Upper lobe of left lung (tissue), 6 donors: ENCODE measurements around the gene CREG1. TPM values are rescaled to one million over a fixed set of nuclear protein-coding genes. Genes with fewer than 3 reads are reported as not detected.

Experiments used
- ATAC-seq, 2 donors: fragments of 200-7000 bp; cut with Tn5 transposase; one replicate each; pipeline ENCODE4 v1.9.1; 2022; ENCODE audit warnings: mild to moderate bottlenecking in 2 of 2, moderate library complexity in 2 of 2; ENCODE audit not compliant: low FRiP score in 2 of 2
- DNase-seq, 2 donors: peaks; one replicate each; pipeline ENCODE4 v3.0.0-alpha.2; 2019 to 2020
- H3K27ac ChIP-seq, 4 donors: fragments of 200-600 bp; sonication (generic); one replicate each; pipeline ENCODE4 v1.5.1; 2016 to 2019
- H3K27me3 ChIP-seq, 4 donors: fragments of 200-600 bp; sonication (generic); one replicate each; pipeline ENCODE4 v1.5.1; 2017 to 2019
- H3K36me3 ChIP-seq, 4 donors: fragments of 200-600 bp; sonication (generic); one replicate each; pipeline ENCODE4 v1.5.1; 2016 to 2019
- H3K4me1 ChIP-seq, 4 donors: fragments of 200-600 bp; sonication (generic); one replicate each; pipeline ENCODE4 v1.5.1; 2018 to 2019
- H3K4me3 ChIP-seq, 4 donors: fragments of 200-600 bp; sonication (generic); one replicate each; pipeline ENCODE4 v1.5.1; 2017 to 2019; ENCODE audit warnings: mild to moderate bottlenecking in 2 of 4, moderate library complexity in 1 of 4
- H3K9me3 ChIP-seq, 4 donors: fragments of 200-600 bp; sonication (generic); one replicate each; pipeline ENCODE4 v1.5.1; 2018 to 2019
- EP300 ChIP-seq, 4 donors: sonication (generic); formaldehyde crosslinking; IDR thresholded peaks; one replicate each; pipeline ENCODE4 v1.5.1; 2017; ENCODE audit warnings: antibody characterized with exemption in 4 of 4, control low read depth in 2 of 4
- POLR2A ChIP-seq, 4 donors: fragments of 450-650 bp; IDR thresholded peaks; one replicate each; pipeline ENCODE4 v1.5.1; 2016 to 2017; ENCODE audit warnings: antibody characterized with exemption in 4 of 4, mild to moderate bottlenecking in 2 of 4
- POLR2AphosphoS5 ChIP-seq, 2 donors: sonication (generic); formaldehyde crosslinking; IDR thresholded peaks; one replicate each; pipeline ENCODE4 v1.5.1; 2017; ENCODE audit warnings: antibody characterized with exemption in 2 of 2
- WGBS, 2 donors: methylation state at CpG; one replicate each; pipeline ENCODE4 v1.1.5; 2017 to 2018; 5-methylcytosine and 5-hydroxymethylcytosine counted together
- total RNA-seq, 6 donors: library from RNA; depleted of rRNA in 4 of 6; stranded (reverse); fragments of >200 nt in 4 of 6; gene quantifications; one replicate each; pipeline versions ENCODE4 v1.1.0 to v1.2.1, GENCODE V29; 2016 to 2021
- TF ChIP-seq, protein P1 (sequence below), 6 experiments: fragments of 450-650 bp in 4 of 6; fragments of 200-600 bp in 2 of 6; sonication (generic) in 2 of 6; IDR thresholded peaks; one replicate each; pipeline ENCODE4 v1.5.1; 2016 to 2019; ENCODE audit warnings: antibody characterized with exemption in 6 of 6
- donor health status: DM: no; HTN: no; CAD: no; lungs with moderate emphysema.
- donor health status: DM: no; HTN: yes; CAD: no; lungs with severe emphysema.

The CREG1 gene
- total RNA-seq, 6 donors from 2014 or later: 114 to 235 (median 141) TPM

- Histone ChIP-seq H3K27me3 (no peaks in the 10 kb centered on the region), H3K9me3 (no peaks in the 10 kb centered on the region), H3K4me3 (no peak overlapping the region), H3K36me3 (no peaks in the 10 kb centered on the region), H3K4me1 (no peaks in the 10 kb centered on the region), H3K27ac (no peak overlapping the region)
- 72 to 82% methylated on average over 7 of the region's 7 CpGs for WGBS, 2 donors
- no peak for TF ChIP-seq EP300 (IDR thresholded peaks at IDR 0.05)
- no peak for TF ChIP-seq POLR2AphosphoS5 (IDR thresholded peaks at IDR 0.05)
- no peak for TF ChIP-seq POLR2A (IDR thresholded peaks at IDR 0.05)
- TF ChIP-seq, protein P1, sequence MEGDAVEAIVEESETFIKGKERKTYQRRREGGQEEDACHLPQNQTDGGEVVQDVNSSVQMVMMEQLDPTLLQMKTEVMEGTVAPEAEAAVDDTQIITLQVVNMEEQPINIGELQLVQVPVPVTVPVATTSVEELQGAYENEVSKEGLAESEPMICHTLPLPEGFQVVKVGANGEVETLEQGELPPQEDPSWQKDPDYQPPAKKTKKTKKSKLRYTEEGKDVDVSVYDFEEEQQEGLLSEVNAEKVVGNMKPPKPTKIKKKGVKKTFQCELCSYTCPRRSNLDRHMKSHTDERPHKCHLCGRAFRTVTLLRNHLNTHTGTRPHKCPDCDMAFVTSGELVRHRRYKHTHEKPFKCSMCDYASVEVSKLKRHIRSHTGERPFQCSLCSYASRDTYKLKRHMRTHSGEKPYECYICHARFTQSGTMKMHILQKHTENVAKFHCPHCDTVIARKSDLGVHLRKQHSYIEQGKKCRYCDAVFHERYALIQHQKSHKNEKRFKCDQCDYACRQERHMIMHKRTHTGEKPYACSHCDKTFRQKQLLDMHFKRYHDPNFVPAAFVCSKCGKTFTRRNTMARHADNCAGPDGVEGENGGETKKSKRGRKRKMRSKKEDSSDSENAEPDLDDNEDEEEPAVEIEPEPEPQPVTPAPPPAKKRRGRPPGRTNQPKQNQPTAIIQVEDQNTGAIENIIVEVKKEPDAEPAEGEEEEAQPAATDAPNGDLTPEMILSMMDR (IDR thresholded peaks at IDR 0.05): no peak
- ATAC-seq (no peak), DNase-seq (no peak)
These were observed 41.4 kb downstream of the CREG1 start for GRCh38 chr1:167512046-167512654.

DNA sequence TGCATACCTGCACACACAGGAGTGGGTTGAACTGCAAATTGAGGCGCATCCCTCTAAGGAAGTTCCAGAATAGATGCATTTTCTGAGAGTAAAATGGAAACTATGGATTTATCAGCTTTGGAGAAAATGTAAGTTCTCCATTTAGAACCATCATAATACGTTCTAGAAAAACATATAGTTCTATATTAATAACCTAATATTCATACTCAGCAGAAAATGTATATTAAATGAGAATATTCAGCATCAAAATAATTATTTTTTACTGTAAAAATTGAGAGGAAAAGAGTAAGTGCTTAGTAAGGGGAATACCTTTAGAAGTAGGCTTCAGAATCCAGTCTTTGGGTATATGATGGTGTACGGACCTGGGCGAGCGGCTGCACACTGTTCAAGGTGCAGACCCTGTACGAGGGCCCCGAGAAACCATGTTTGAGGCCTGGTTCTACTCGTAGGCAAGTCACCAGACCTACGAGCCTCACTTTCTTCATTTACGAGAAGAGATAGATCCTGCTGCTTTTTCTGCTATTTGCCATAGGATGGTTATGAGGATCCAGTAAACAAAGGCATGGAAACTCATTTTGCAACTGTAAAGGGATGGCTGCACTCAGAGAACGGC is 42.1 kb downstream of the CREG1 start:
- no peak for ATAC-seq
- no peaks in the 10 kb centered on the region for H3K4me1 ChIP-seq
- no peak overlapping the region for H3K4me3 ChIP-seq
- no peak for TF ChIP-seq POLR2A (IDR thresholded peaks at IDR 0.05)
- TF ChIP-seq, protein P1 (IDR thresholded peaks at IDR 0.05): no peak
- no peak for TF ChIP-seq POLR2AphosphoS5 (IDR thresholded peaks at IDR 0.05)
- TF ChIP-seq EP300 (IDR thresholded peaks at IDR 0.05): no peak
- no peaks in the 10 kb centered on the region for H3K27me3 ChIP-seq
- no peak overlapping the region for H3K27ac ChIP-seq
- H3K9me3 ChIP-seq: no peaks in the 10 kb centered on the region
- H3K36me3 ChIP-seq: no peaks in the 10 kb centered on the region
- 87% methylated on average over 11 of the region's 11 CpGs for WGBS, 2 donors
- DNase-seq: no peak

- no peaks in the 10 kb centered on the region for H3K4me1 ChIP-seq
- TF ChIP-seq EP300 (IDR thresholded peaks at IDR 0.05) (no peak), POLR2AphosphoS5 (IDR thresholded peaks at IDR 0.05) (no peak), POLR2A (IDR thresholded peaks at IDR 0.05) (no peak)
- TF ChIP-seq, protein P1 (IDR thresholded peaks at IDR 0.05): no peak
- no peak for ATAC-seq
- H3K27ac ChIP-seq: no peak overlapping the region
- WGBS, 2 donors: 85 to 87% methylated on average over 4 of the region's 4 CpGs
- H3K4me3 ChIP-seq: no peak overlapping the region
- no peaks in the 10 kb centered on the region for H3K9me3 ChIP-seq
- no peaks in the 10 kb centered on the region for H3K27me3 ChIP-seq
- H3K36me3 ChIP-seq: no peaks in the 10 kb centered on the region
- DNase-seq: no peak
These were observed 42.7 kb downstream of the CREG1 start for GRCh38 chr1:167510881-167511280.

GRCh38 chr1:167510244-167510643 is 43.3 kb downstream of the CREG1 start:
- H3K36me3 ChIP-seq: no peaks in the 10 kb centered on the region
- H3K27ac ChIP-seq: no peak overlapping the region
- no peaks in the 10 kb centered on the region for H3K9me3 ChIP-seq
- TF ChIP-seq POLR2A (IDR thresholded peaks at IDR 0.05): no peak
- TF ChIP-seq, protein P1 (IDR thresholded peaks at IDR 0.05): no peak
- no peak for TF ChIP-seq EP300 (IDR thresholded peaks at IDR 0.05)
- TF ChIP-seq POLR2AphosphoS5 (IDR thresholded peaks at IDR 0.05): no peak
- no peak for DNase-seq
- no peak for ATAC-seq
- H3K4me3 ChIP-seq: no peak overlapping the region
- WGBS, 2 donors: 80 to 91% methylated on average over 1 to 3 of the region's 3 CpGs
- H3K27me3 ChIP-seq: no peaks in the 10 kb centered on the region
- H3K4me1 ChIP-seq: no peaks in the 10 kb centered on the region

DNA sequence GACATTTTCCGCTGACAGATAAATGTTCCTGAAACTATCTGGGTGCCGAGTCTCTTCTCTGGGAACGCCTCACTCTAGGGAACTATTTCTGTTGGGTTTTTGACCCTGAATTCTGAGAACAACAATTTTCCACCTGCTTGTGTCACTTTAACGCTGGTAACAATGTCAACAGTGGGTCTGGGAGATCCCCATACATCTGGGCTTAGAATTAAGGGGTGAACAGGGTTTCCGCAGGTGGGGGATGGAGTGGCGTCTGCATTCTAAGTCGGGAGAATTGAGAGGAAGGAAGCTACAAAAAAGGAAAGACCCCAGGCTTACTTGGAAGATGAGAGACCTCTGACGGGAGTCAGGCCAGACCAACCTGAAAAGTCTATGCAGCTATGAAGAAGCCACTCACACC is 44.0 kb downstream of the CREG1 start:
- TF ChIP-seq EP300 (IDR thresholded peaks at IDR 0.05) (no peak), POLR2AphosphoS5 (IDR thresholded peaks at IDR 0.05) (no peak)
- TF ChIP-seq, protein P1 (IDR thresholded peaks at IDR 0.05): no peak
- Histone ChIP-seq H3K27me3 (no peaks in the 10 kb centered on the region), H3K4me3 (no peak overlapping the region), H3K4me1 (no peaks in the 10 kb centered on the region), H3K36me3 (no peaks in the 10 kb centered on the region), H3K9me3 (no peaks in the 10 kb centered on the region), H3K27ac (no peak overlapping the region)
- 71 to 81% methylated on average over 8 of the region's 8 CpGs for WGBS, 2 donors
- DNase-seq (no peak), ATAC-seq (no peak)
